MM.1S (cell line): ENCODE measurements around the gene PTGIS.

Experiments used
- DNase-seq: peaks from one replicate; pipeline ENCODE4 v3.0.0-alpha.2; 2015
- H2AFZ ChIP-seq: fragments of 300-600 bp; sonication (generic); 2 replicates; pipeline ENCODE4 v1.6.0; 2016; ENCODE audit warnings: antibody characterized with exemption, low read length
- H3F3A ChIP-seq: fragments of 300-600 bp; sonication (generic); 2 replicates; pipeline ENCODE4 v1.6.1; 2016; ENCODE audit warnings: mild to moderate bottlenecking, antibody characterized with exemption, low read length, moderate library complexity, mixed read lengths; ENCODE audit not compliant: insufficient read depth
- H3K27ac ChIP-seq: fragments of 300-600 bp; sonication (generic); 2 replicates; pipeline ENCODE4 v1.5.1; 2016; ENCODE audit warnings: mild to moderate bottlenecking, low read length
- H3K27me3 ChIP-seq: fragments of 300-600 bp; sonication (generic); replicated peaks from 2 replicates; pipeline ENCODE4 v1.6.0; 2016; ENCODE audit warnings: low read length; ENCODE audit not compliant: insufficient read depth
- H3K36me3 ChIP-seq: fragments of 300-600 bp; sonication (generic); replicated peaks from 2 replicates; pipeline ENCODE4 v1.6.1; 2016; ENCODE audit warnings: mild to moderate bottlenecking, low read length, mixed read lengths; ENCODE audit not compliant: insufficient read depth
- H3K4me1 ChIP-seq: fragments of 300-600 bp; sonication (generic); 2 replicates; pipeline ENCODE4 v1.6.1; 2016; ENCODE audit warnings: low read length, mixed read lengths
- H3K4me2 ChIP-seq: fragments of 300-600 bp; sonication (generic); 2 replicates; pipeline ENCODE4 v1.6.0; 2016; ENCODE audit warnings: low read depth, low read length
- H3K4me3 ChIP-seq: fragments of 300-600 bp; sonication (generic); 2 replicates; pipeline ENCODE4 v1.5.1; 2016; ENCODE audit warnings: low read length, mixed read lengths
- H3K79me2 ChIP-seq: fragments of 300-600 bp; sonication (generic); 2 replicates; pipeline ENCODE4 v1.6.1; 2016; ENCODE audit warnings: mixed run types, low read length, mixed read lengths
- H3K9ac ChIP-seq: fragments of 300-600 bp; sonication (generic); 2 replicates; pipeline ENCODE4 v1.6.1; 2016; ENCODE audit warnings: low read length, mixed read lengths
- H3K9me2 ChIP-seq: fragments of 300-600 bp; sonication (generic); replicated peaks from 2 replicates; pipeline ENCODE4 v1.6.1; 2016; ENCODE audit warnings: mild to moderate bottlenecking, low read length, mixed read lengths; ENCODE audit not compliant: insufficient read depth
- H3K9me3 ChIP-seq: fragments of 300-600 bp; sonication (generic); replicated peaks from 2 replicates; pipeline ENCODE4 v1.6.1; 2016; ENCODE audit warnings: mild to moderate bottlenecking, low read length, mixed read lengths; ENCODE audit not compliant: insufficient read depth
- H4K20me1 ChIP-seq: fragments of 300-600 bp; sonication (generic); 2 replicates; pipeline ENCODE4 v1.6.1; 2016; ENCODE audit warnings: mild to moderate bottlenecking, low read length, moderate library complexity, mixed read lengths; ENCODE audit not compliant: insufficient read depth
- EZH2 ChIP-seq: fragments of 300-600 bp; sonication (generic); optimal IDR thresholded peaks from 2 replicates; pipeline ENCODE3; 2017; ENCODE audit warnings: low read depth, mild to moderate bottlenecking, antibody characterized with exemption, low read length, mixed read lengths
- EZH2phosphoT487 ChIP-seq: fragments of 300-600 bp; sonication (generic); IDR thresholded peaks from 2 replicates; pipeline ENCODE4 v1.6.1; 2018; ENCODE audit warnings: antibody characterized with exemption, low read length
- TF ChIP-seq, protein P1 (sequence below): fragments of 300-600 bp; sonication (generic); IDR thresholded peaks from 2 replicates; pipeline ENCODE4 v1.5.1; 2016; ENCODE audit warnings: antibody characterized with exemption, low read length, mixed read lengths

The PTGIS gene

DNA sequence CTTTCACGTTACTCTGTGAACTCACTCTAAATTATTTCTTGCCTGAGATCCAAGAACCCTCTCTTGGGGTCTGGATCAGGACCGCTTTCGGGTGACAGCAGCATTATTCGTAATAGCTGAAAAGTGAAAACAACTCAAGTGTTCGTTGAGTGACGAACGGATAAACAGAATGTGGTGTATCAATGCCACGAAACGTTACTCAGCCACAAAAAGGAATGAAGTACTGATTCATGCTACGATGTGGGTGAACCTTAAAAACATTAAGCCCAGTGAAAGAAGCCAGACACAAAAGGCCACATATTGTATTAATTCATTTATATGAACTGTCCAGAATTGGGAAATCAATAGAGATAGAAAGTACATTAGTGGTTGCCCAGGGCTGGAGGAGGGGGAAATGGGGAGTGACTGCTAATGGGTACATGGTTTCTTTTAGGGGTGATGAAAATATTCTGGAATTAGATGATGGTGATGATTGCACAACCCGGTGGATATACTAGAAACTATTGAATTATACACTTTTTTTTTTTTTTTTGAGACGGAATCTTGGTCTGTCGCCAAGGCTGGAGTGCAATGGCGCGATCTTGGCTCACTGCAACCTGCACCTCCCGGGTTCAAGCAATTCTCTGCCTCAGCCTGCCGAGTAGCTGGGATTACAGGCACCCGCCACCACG lies 8.4 kb downstream of the PTGIS start:
- Histone ChIP-seq H3K9me2 (no peaks in the 10 kb centered on the region), H3K27ac (no peak overlapping the region), H3K79me2 (no peaks in the 10 kb centered on the region), H3K4me1 (no peaks in the 10 kb centered on the region), H4K20me1 (no peaks in the 10 kb centered on the region), H3K4me3 (no peak overlapping the region), H3K9ac (no peak overlapping the region), H3K9me3 (no peaks in the 10 kb centered on the region), H3F3A (no peaks in the 10 kb centered on the region), H3K4me2 (no peak overlapping the region), H3K36me3 (no peaks in the 10 kb centered on the region), H2AFZ (no peak overlapping the region), H3K27me3 (peaks cover 10% of the 10 kb centered on the region; the same call in 1 of the 2 replicates)
- DNase-seq, result no peak
- no peak for TF ChIP-seq EZH2phosphoT487
- TF ChIP-seq EZH2, result no peak
- TF ChIP-seq, protein P1, sequence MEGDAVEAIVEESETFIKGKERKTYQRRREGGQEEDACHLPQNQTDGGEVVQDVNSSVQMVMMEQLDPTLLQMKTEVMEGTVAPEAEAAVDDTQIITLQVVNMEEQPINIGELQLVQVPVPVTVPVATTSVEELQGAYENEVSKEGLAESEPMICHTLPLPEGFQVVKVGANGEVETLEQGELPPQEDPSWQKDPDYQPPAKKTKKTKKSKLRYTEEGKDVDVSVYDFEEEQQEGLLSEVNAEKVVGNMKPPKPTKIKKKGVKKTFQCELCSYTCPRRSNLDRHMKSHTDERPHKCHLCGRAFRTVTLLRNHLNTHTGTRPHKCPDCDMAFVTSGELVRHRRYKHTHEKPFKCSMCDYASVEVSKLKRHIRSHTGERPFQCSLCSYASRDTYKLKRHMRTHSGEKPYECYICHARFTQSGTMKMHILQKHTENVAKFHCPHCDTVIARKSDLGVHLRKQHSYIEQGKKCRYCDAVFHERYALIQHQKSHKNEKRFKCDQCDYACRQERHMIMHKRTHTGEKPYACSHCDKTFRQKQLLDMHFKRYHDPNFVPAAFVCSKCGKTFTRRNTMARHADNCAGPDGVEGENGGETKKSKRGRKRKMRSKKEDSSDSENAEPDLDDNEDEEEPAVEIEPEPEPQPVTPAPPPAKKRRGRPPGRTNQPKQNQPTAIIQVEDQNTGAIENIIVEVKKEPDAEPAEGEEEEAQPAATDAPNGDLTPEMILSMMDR, result no peak

DNA sequence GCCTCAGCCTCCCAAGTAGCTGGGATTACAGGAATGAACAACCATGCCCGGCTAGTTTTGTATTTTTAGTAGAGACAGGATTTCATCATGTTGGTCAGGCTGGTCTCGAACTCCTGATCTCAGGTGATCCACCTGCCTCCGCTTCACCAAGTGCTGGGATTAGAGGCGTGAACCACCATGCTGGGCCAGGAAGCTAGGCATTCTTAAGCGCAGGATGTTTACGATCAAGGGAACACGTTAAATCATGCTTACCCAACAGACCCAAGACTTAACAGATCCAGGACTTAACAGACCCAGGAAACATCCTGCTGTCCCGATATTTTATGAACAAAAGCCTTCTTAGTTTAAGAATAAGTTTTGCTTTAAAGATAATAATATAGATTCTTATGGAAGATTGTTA lies 9.1 kb downstream of the PTGIS start:
- Histone ChIP-seq H3K27me3 (peaks cover 10% of the 10 kb centered on the region; the same call in 1 of the 2 replicates), H3K4me2 (no peak overlapping the region), H3K27ac (no peak overlapping the region), H3F3A (no peaks in the 10 kb centered on the region), H3K4me1 (no peaks in the 10 kb centered on the region), H2AFZ (no peak overlapping the region), H3K9me2 (no peaks in the 10 kb centered on the region), H3K9me3 (no peaks in the 10 kb centered on the region), H4K20me1 (no peaks in the 10 kb centered on the region), H3K36me3 (no peaks in the 10 kb centered on the region), H3K4me3 (no peak overlapping the region), H3K9ac (no peak overlapping the region), H3K79me2 (no peaks in the 10 kb centered on the region)
- TF ChIP-seq, protein P1, result no peak
- no peak for TF ChIP-seq EZH2
- DNase-seq, result no peak

DNA sequence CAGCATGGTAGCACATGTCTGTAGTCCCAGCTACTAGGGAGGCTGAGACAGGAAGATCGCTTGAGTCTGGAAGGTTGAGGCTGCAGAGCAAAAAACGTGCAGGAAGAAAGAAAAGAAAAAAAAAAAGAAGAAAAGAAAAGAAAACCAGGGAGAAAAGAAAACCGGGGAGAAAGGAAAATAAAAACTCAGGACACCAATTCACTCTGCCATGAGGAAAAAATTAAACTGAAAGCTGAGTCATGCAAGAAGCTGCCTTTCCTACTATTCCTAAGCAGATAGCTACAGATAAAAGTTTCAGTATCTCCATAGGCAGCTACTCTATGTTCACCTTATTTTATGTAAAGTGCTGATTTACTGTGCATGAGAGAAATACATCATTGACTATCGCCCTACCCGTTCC lies 10.5 kb downstream of the PTGIS start:
- no peak overlapping the region for H3K4me2 ChIP-seq
- H3F3A ChIP-seq, result no peaks in the 10 kb centered on the region
- TF ChIP-seq, protein P1, result no peak
- no peak for TF ChIP-seq EZH2phosphoT487
- no peak for TF ChIP-seq EZH2
- H2AFZ ChIP-seq, result no peak overlapping the region
- H3K27me3 ChIP-seq, result peaks cover 10% of the 10 kb centered on the region; the same call in 1 of the 2 replicates
- H3K4me3 ChIP-seq, result no peak overlapping the region
- no peak overlapping the region for H3K27ac ChIP-seq
- no peaks in the 10 kb centered on the region for H3K4me1 ChIP-seq
- H3K36me3 ChIP-seq, result no peaks in the 10 kb centered on the region
- no peaks in the 10 kb centered on the region for H3K79me2 ChIP-seq
- H3K9ac ChIP-seq, result no peak overlapping the region
- no peaks in the 10 kb centered on the region for H4K20me1 ChIP-seq
- DNase-seq, result no peak
- no peaks in the 10 kb centered on the region for H3K9me3 ChIP-seq
- no peaks in the 10 kb centered on the region for H3K9me2 ChIP-seq
